Measurements from ENCODE around the gene ATP5F1E.

GRCh38 chr20:59031564-59032022 is 542 bp downstream of the ATP5F1E start:
- TF ChIP-seq EZH2 (IDR thresholded peaks at IDR 0.05; ENCODE audit: low read depth) (no peak), CTCF (conservative IDR thresholded peaks at IDR 0.05) (no peak)

All from PC-9 (cell line).